K562 (cell line): Measurements from ENCODE around the gene ADAR. TPM values are rescaled to one million over a fixed set of nuclear protein-coding genes. Genes with fewer than 3 reads are reported as not detected.

Source experiments
- CCAR2 ChIP-seq: fragments of 200-400 bp; formaldehyde crosslinking; IDR thresholded peaks from 2 replicates; pipeline ENCODE4 v1.6.1; 2017; ENCODE audit warnings: mild to moderate bottlenecking, low read depth, low read length
- EP300 ChIP-seq: IDR thresholded peaks from 2 replicates; pipeline ENCODE4 v1.6.1; 2012; ENCODE audit warnings: low read length, improper control_type of control experiment
- HMG20B ChIP-seq: fragments of 250-450 bp; sonication (Bioruptor Pico); IDR thresholded peaks from 2 replicates; pipeline ENCODE4 v1.5.0; 2021; ENCODE audit warnings: mild to moderate bottlenecking
- KDM4B ChIP-seq, 2 experiments: fragments of 450-650 bp in 1 of 2; sonication (generic) in 1 of 2; IDR thresholded peaks; 2 replicates each; pipeline ENCODE4 v1.6.1; 2016 to 2017; ENCODE audit warnings: borderline replicate concordance in 2 of 2, antibody characterized with exemption in 1 of 2, low read depth in 1 of 2, mild to moderate bottlenecking in 1 of 2
- NRF1 ChIP-seq, 2 experiments: fragments of 450-650 bp; IDR thresholded peaks in 1 of 2; conservative IDR thresholded peaks in 1 of 2; 2 replicates each; pipeline ENCODE4 v1.6.1; 2014; ENCODE audit warnings: mild to moderate bottlenecking in 2 of 2
- SRSF3 ChIP-seq: fragments of 200-400 bp; formaldehyde crosslinking; IDR thresholded peaks from 2 replicates; pipeline ENCODE4 v1.6.1; 2016; ENCODE audit warnings: mild to moderate bottlenecking, low read length, moderate library complexity; ENCODE audit not compliant: insufficient read depth
- TBL1XR1 ChIP-seq, 2 experiments: IDR thresholded peaks; 2 replicates each; pipeline ENCODE4 v1.6.1; 2012; ENCODE audit warnings: improper control_type of control experiment in 2 of 2, low read length in 2 of 2, mild to moderate bottlenecking in 1 of 2
- ZNF589 ChIP-seq: fragments of 200-800 bp; sonication (Bioruptor generic); IDR thresholded peaks from 2 replicates; pipeline ENCODE4 v1.6.1; 2016; ENCODE audit warnings: low read depth, missing genetic modification characterization, missing compliant biosample characterization
- polyA plus RNA-seq, 8 experiments: library from polyadenylated mRNA; depleted of rRNA in 4 of 8; stranded (reverse) in 5 of 8; unstranded in 3 of 8; fragments of >200 nt; fragmentation: Nextera tagmentation in 2 of 8; fragmentation: Illumina TruSeq in 1 of 8; extraction: Ambion mirVana in 2 of 8; extraction: Trizol in 1 of 8; gene quantifications; 2 replicates each; pipeline versions ENCODE4 v1.2.1 to v1.2.3, GENCODE V29; 2011 to 2014; ENCODE audit warnings: inconsistent platforms in 1 of 8, missing spikeins in 1 of 8
- total RNA-seq, 7 experiments: library from RNA; depleted of rRNA in 6 of 7; stranded (reverse); fragments of >200 nt in 6 of 7; fragmentation: Illumina TruSeq in 2 of 7; extraction: Trizol in 2 of 7; gene quantifications; 2 replicates each; pipeline versions ENCODE4 v1.2.1 to v1.2.3, GENCODE V29; 2011 to 2021; ENCODE audit warnings: low replicate concordance in 1 of 7
- TF ChIP-seq, protein P1 (sequence below): fragments of 450-650 bp; conservative IDR thresholded peaks from 2 replicates; pipeline ENCODE4 v1.6.1; 2016; ENCODE audit warnings: missing genetic modification characterization, low read depth, mild to moderate bottlenecking, missing compliant biosample characterization, moderate library complexity
- TF ChIP-seq, protein P2 (sequence below): fragments of 250-450 bp; sonication (Bioruptor Pico); IDR thresholded peaks from 2 replicates; pipeline ENCODE4 v1.8.0; 2022; ENCODE audit warnings: inconsistent platforms
- TF ChIP-seq, protein P3 (sequence below): fragments of 250-450 bp; sonication (Bioruptor Pico); IDR thresholded peaks from 2 replicates; pipeline ENCODE4 v1.5.0; 2021; ENCODE audit warnings: mild to moderate bottlenecking, moderate library complexity
- TF ChIP-seq, protein P4 (sequence below): sonication (generic); formaldehyde crosslinking; IDR thresholded peaks from 2 replicates; pipeline ENCODE4 v1.8.1; 2023; ENCODE audit warnings: missing genetic modification reagents, mild to moderate bottlenecking, borderline replicate concordance
- TF ChIP-seq, protein P5 (sequence below): fragments of 250-450 bp; sonication (Bioruptor Pico); IDR thresholded peaks from 2 replicates; pipeline ENCODE4 v1.8.0; 2022; ENCODE audit warnings: moderate library complexity, mild to moderate bottlenecking, inconsistent platforms

ADAR gene
- total and polyA plus RNA-seq, 9 of the 15 experiments (the other 6 are each of a cell fraction or from before 2014, with no cell fraction given) = 30.1 to 123 (median 60.2) TPM

DNA sequence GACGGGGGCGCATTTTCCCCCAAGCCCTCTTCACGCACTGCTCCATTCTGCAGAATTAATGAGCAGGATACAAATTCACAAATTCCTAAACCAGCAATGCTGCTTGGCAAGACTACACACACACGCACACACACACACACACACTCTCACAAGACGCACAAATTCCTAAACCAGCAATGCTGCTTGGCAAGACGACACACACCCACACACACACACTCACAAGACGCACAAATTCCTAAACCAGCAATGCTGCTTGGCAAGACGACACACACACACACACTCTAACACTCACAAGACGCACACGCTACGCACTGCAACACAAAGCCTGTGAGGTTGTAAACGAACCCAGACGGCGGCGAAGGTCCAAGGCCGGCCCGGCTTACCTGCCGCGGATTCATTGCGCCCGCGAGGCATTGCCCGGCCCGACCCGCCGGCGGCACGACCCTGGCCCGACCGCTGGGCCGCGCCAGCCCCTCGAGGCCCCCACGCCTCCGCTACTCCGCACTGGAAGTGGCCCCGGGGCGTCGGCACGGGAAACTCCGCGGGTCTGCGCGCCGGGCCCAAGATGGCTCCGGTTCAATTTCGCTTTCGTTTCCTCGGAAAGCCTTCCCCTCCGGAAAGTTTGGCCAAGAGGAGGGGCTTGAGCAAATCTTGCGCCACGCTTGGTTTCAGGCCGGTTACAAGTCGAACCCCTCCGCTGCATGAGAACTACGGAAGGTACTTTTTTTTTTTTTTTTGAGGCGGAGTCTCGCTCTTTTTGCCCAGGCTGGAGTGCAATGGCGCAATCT, at the start of gene ADAR (continued):
- TF ChIP-seq, protein P1, sequence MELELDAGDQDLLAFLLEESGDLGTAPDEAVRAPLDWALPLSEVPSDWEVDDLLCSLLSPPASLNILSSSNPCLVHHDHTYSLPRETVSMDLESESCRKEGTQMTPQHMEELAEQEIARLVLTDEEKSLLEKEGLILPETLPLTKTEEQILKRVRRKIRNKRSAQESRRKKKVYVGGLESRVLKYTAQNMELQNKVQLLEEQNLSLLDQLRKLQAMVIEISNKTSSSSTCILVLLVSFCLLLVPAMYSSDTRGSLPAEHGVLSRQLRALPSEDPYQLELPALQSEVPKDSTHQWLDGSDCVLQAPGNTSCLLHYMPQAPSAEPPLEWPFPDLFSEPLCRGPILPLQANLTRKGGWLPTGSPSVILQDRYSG (tag) = no peak
- TF ChIP-seq TBL1XR1 (IDR thresholded peaks at IDR 0.05; ENCODE audit: low read length in 2 of 2) (no peak), NRF1 (conservative IDR thresholded peaks at IDR 0.05 in 1 of 2, IDR thresholded peaks at IDR 0.05 in 1 of 2) (peak; percentile 72), SRSF3 (no peak), HMG20B (CRISPR knock-in tag) (no peak), EP300 (0 out of 2 replicates have a peak, but pooled peaks have one; percentile 24), ZNF589 (CRISPR knock-in tag) (0 out of 2 replicates have a peak, but pooled peaks have one; percentile 21), KDM4B (IDR thresholded peaks at IDR 0.05; ENCODE audit: borderline replicate concordance in 2 of 2, low read depth in 1 of 2) (no peak), CCAR2 (no peak)
- TF ChIP-seq, protein P2, sequence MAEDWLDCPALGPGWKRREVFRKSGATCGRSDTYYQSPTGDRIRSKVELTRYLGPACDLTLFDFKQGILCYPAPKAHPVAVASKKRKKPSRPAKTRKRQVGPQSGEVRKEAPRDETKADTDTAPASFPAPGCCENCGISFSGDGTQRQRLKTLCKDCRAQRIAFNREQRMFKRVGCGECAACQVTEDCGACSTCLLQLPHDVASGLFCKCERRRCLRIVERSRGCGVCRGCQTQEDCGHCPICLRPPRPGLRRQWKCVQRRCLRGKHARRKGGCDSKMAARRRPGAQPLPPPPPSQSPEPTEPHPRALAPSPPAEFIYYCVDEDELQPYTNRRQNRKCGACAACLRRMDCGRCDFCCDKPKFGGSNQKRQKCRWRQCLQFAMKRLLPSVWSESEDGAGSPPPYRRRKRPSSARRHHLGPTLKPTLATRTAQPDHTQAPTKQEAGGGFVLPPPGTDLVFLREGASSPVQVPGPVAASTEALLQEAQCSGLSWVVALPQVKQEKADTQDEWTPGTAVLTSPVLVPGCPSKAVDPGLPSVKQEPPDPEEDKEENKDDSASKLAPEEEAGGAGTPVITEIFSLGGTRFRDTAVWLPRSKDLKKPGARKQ = no peak
- TF ChIP-seq, protein P3, sequence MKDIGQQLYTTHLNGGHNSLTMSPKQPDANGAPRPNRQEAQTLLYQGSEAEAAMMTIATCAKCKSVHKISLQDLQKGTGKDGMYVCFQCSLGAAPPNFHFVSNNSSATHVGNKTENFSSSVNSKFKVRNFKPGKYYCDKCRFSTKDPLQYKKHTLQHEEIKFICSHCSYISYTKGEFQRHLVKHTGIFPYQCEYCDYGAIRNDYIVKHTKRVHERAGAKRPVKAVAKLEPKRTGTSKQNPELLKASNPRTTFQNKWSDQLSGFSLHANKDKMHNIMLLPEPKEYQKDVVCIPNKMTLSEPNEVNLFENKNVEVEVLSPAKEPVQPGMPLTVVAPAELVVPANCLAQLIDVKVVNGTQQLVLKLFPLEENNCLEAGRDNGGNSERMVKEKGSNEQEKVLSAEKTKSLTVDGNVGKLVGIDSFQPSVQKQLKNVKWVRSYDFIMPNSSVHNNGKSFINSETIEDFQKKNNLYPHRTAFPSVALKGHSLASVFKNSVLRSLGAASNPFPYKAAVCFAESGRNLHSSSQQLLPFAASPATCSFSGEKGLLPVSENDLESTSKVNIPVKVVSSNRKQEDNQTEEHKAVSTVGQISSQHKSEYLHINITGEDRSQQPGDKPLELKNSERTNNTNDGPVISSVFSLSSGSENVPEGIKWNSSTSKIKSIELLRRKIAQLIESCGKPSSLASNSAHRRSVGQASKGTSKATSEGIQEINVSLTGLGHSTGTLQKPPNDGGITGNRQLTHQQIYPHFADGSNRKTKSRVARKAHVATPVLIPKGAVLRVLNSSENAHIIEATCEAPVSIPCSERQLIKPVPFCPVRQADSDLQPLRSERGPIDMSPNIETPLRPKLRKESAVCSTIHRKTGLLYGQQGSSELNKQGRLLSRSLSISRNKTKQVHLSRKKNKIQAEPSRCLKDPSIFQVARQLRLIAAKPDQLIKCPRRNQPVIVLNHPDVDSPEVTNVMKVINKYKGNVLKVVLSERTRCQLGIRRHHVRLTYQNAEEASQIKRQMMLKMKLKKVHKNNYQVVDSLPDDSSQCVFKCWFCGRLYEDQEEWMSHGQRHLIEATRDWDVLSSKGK = no peak
- TF ChIP-seq, protein P4, sequence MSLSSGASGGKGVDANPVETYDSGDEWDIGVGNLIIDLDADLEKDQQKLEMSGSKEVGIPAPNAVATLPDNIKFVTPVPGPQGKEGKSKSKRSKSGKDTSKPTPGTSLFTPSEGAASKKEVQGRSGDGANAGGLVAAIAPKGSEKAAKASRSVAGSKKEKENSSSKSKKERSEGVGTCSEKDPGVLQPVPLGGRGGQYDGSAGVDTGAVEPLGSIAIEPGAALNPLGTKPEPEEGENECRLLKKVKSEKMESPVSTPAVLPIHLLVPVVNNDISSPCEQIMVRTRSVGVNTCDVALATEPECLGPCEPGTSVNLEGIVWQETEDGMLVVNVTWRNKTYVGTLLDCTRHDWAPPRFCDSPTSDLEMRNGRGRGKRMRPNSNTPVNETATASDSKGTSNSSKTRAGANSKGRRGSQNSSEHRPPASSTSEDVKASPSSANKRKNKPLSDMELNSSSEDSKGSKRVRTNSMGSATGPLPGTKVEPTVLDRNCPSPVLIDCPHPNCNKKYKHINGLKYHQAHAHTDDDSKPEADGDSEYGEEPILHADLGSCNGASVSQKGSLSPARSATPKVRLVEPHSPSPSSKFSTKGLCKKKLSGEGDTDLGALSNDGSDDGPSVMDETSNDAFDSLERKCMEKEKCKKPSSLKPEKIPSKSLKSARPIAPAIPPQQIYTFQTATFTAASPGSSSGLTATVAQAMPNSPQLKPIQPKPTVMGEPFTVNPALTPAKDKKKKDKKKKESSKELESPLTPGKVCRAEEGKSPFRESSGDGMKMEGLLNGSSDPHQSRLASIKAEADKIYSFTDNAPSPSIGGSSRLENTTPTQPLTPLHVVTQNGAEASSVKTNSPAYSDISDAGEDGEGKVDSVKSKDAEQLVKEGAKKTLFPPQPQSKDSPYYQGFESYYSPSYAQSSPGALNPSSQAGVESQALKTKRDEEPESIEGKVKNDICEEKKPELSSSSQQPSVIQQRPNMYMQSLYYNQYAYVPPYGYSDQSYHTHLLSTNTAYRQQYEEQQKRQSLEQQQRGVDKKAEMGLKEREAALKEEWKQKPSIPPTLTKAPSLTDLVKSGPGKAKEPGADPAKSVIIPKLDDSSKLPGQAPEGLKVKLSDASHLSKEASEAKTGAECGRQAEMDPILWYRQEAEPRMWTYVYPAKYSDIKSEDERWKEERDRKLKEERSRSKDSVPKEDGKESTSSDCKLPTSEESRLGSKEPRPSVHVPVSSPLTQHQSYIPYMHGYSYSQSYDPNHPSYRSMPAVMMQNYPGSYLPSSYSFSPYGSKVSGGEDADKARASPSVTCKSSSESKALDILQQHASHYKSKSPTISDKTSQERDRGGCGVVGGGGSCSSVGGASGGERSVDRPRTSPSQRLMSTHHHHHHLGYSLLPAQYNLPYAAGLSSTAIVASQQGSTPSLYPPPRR (CRISPR knock-in tag) = no peak
- TF ChIP-seq, protein P5, sequence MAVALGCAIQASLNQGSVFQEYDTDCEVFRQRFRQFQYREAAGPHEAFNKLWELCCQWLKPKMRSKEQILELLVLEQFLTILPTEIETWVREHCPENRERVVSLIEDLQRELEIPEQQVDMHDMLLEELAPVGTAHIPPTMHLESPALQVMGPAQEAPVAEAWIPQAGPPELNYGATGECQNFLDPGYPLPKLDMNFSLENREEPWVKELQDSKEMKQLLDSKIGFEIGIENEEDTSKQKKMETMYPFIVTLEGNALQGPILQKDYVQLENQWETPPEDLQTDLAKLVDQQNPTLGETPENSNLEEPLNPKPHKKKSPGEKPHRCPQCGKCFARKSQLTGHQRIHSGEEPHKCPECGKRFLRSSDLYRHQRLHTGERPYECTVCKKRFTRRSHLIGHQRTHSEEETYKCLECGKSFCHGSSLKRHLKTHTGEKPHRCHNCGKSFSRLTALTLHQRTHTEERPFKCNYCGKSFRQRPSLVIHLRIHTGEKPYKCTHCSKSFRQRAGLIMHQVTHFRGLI = no peak
